H1 (cell line): ENCODE measurements around the gene SLC25A21. TPM values are rescaled to one million over a fixed set of nuclear protein-coding genes. Genes with fewer than 3 reads are reported as not detected.

Source experiments
- BRCA1 ChIP-seq: IDR thresholded peaks from 2 replicates; pipeline ENCODE4 v1.6.1; 2012; ENCODE audit warnings: low read depth, low read length, improper control_type of control experiment
- CHD7 ChIP-seq: fragments of 300-600 bp; sonication (generic); IDR thresholded peaks from 2 replicates; pipeline ENCODE4 v1.7.1; 2012; ENCODE audit warnings: low read length, moderate library complexity, mild to moderate bottlenecking, inconsistent platforms; ENCODE audit not compliant: insufficient replicate concordance
- EGR1 ChIP-seq: IDR thresholded peaks from 2 replicates; pipeline ENCODE4 v1.6.1; 2011; ENCODE audit warnings: low read depth, low read length, borderline replicate concordance
- FOSL1 ChIP-seq: IDR thresholded peaks from 2 replicates; pipeline ENCODE4 v1.6.1; 2011; ENCODE audit warnings: mild to moderate bottlenecking, low read depth, low read length, moderate library complexity; ENCODE audit not compliant: insufficient read depth
- JUN ChIP-seq: IDR thresholded peaks from 2 replicates; pipeline ENCODE4 v1.6.1; 2011; ENCODE audit warnings: low read depth, mild to moderate bottlenecking, improper control_type of control experiment, low read length
- KDM4A ChIP-seq: IDR thresholded peaks from one replicate; pipeline ENCODE4 v1.7.1; 2012; ENCODE audit warnings: low read depth, mild to moderate bottlenecking, moderate library complexity, low read length, inconsistent platforms; ENCODE audit not compliant: severe bottlenecking
- KDM5A ChIP-seq: fragments of 200-600 bp; IDR thresholded peaks from 2 replicates; pipeline ENCODE4 v1.7.1; 2012; ENCODE audit warnings: mild to moderate bottlenecking, low read length, inconsistent platforms, mixed read lengths
- RAD21 ChIP-seq, 2 experiments: IDR thresholded peaks in 1 of 2; conservative IDR thresholded peaks in 1 of 2; 2 replicates each; pipeline ENCODE4 v1.6.1; 2011; ENCODE audit warnings: low read depth in 2 of 2, low read length in 2 of 2, improper control_type of control experiment in 1 of 2, inconsistent platforms in 1 of 2, mild to moderate bottlenecking in 1 of 2, moderate library complexity in 1 of 2
- SIX5 ChIP-seq: IDR thresholded peaks from 2 replicates; pipeline ENCODE4 v1.6.1; 2011; ENCODE audit warnings: mild to moderate bottlenecking, low read depth, low read length
- SP4 ChIP-seq: IDR thresholded peaks from 2 replicates; pipeline ENCODE4 v1.6.1; 2012; ENCODE audit warnings: low read length, inconsistent platforms
- SUZ12 ChIP-seq: fragments of 200-600 bp; sonication (generic); IDR thresholded peaks from 2 replicates; pipeline ENCODE4 v1.6.1; 2012; ENCODE audit warnings: mild to moderate bottlenecking, inconsistent platforms, low read length, moderate library complexity, mixed read lengths
- TAF1 ChIP-seq: IDR thresholded peaks from 2 replicates; pipeline ENCODE4 v1.6.1; 2011; ENCODE audit warnings: mild to moderate bottlenecking, low read depth, low read length
- polyA plus RNA-seq, 7 experiments: library from polyadenylated mRNA; depleted of rRNA in 3 of 7; stranded (reverse) in 5 of 7; unstranded in 2 of 7; fragments of >200 nt in 5 of 7; fragments of 200-250 nt in 2 of 7; gene quantifications; 1 replicate in 5 of 7; 2 replicates in 1 of 7; 4 replicates in 1 of 7; pipeline versions ENCODE4 v1.2.1 to v1.2.3, GENCODE V29; 2011 to 2013; ENCODE audit warnings: missing spikeins in 2 of 7, mixed read lengths in 2 of 7
- total RNA-seq: library from RNA; stranded (reverse); fragmentation: NEBNext Ultra II Directional; extraction: Animal tissue kit (Norgen Biotek cat#: 25700); gene quantifications from 2 replicates; pipeline ENCODE4 v1.2.1, GENCODE V29; 2021

Gene SLC25A21
- total and polyA plus RNA-seq, 2 of the 8 experiments (the other 6 are each of a cell fraction or from before 2014, with no cell fraction given): 6.9 to 15.7 TPM

DNA sequence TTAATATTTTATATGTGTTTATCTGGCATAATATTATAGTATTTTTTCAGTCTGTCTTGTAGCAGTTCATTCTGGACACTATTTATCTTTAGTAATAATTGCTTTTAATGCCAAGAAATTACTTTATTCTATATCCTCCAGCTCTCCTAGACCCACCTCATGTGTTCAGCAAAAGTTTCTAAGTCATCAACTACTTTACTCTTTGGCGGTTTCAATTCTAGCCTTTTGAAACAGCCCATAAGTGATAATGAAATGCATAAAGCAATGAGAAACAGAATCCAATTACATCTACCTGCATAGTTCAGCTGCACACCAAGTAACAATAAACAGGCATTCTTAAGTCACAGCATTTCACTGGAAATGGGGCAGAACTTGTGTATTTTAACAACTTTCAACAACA is 225.5 kb downstream of the SLC25A21 start (continued):
- TF ChIP-seq CHD7: no peak
- TF ChIP-seq BRCA1: no peak
- TF ChIP-seq TAF1: no peak
- TF ChIP-seq SIX5: no peak
- TF ChIP-seq SP4: no peak
- TF ChIP-seq EGR1: no peak
- TF ChIP-seq SUZ12: no peak
- TF ChIP-seq KDM5A: no peak
- no peak for TF ChIP-seq RAD21 (IDR thresholded peaks at IDR 0.05 in 1 of 2, conservative IDR thresholded peaks at IDR 0.05 in 1 of 2; ENCODE audit: low read depth in 2 of 2, low read length in 2 of 2)
- TF ChIP-seq JUN: no peak
- TF ChIP-seq KDM4A: no peak
- TF ChIP-seq FOSL1: no peak
- TF ChIP-seq, all 59 proteins: peak for 0
